Stimulated activated effector memory CD8-positive, alpha-beta T cell treated with anti-CD3 and anti-CD28 coated beads, Interleukin-12 subunit alpha, Interleukin-12 subunit beta, amount 100 ng/mL, for 72 hours (primary cell): ENCODE results near the gene TMEM185A.
A peak's percentile ranks its signal among the peaks of the same experiment; 100 is the strongest.
"Not testable (repeated sequence)": the region's sequence is repeated elsewhere in the genome, so short reads cannot be mapped to it uniquely, and the experiment has no call there.

Source experiments
- ATAC-seq: fragments of 150-1000 bp; cut with Tn5 transposase; 2 replicates; pipeline ENCODE4 v1.10.0; 2021
- DNase-seq, 2 donors: peaks; one replicate each; pipeline ENCODE4 v3.0.0; 2021 to 2022; ENCODE audit warnings: low spot score in 2 of 2
- H3K27ac Mint-ChIP-seq: one replicate; pipeline ENCODE4 v1.8.0; 2022; ENCODE audit warnings: mild to moderate bottlenecking, mixed read lengths
- H3K36me3 Mint-ChIP-seq: one replicate; pipeline ENCODE4 v1.8.0; 2022; ENCODE audit warnings: mild to moderate bottlenecking, mixed read lengths
- H3K4me1 Mint-ChIP-seq: one replicate; pipeline ENCODE4 v1.8.0; 2022; ENCODE audit warnings: mixed read lengths
- H3K4me3 Mint-ChIP-seq: one replicate; pipeline ENCODE4 v1.8.0; 2022; ENCODE audit warnings: mild to moderate bottlenecking, mixed read lengths
- H3K9me3 Mint-ChIP-seq: one replicate; pipeline ENCODE4 v1.8.0; 2022; ENCODE audit warnings: mixed read lengths

Gene TMEM185A

DNA sequence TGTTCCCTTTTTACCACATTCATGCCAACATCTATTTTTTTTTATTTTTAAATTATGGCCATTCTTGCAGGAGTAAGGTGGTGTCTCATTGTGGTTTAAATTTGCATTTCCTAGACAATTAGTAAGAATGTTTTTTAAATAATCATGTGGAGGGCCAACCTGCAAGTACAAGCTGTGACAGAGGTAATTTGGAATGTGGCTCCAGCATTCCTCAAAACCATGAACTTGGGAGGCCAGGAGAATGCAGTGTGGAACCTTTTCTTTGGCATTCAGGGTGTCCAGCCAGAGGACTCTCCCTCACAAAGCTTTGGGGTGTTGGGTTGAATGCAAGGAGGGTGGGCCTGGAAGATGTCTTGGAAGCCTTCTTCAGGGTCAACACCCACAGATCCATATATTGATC, 7.3 kb upstream of the TMEM185A start:
- H3K9me3 Mint-ChIP-seq = peaks cover 3% of the 10 kb centered on the region
- no peak overlapping the region for H3K4me3 Mint-ChIP-seq
- H3K36me3 Mint-ChIP-seq = no peaks in the 10 kb centered on the region
- DNase-seq (no peak), ATAC-seq (no peak)
- H3K27ac Mint-ChIP-seq = no peak overlapping the region
- H3K4me1 Mint-ChIP-seq = no peaks in the 10 kb centered on the region

DNA sequence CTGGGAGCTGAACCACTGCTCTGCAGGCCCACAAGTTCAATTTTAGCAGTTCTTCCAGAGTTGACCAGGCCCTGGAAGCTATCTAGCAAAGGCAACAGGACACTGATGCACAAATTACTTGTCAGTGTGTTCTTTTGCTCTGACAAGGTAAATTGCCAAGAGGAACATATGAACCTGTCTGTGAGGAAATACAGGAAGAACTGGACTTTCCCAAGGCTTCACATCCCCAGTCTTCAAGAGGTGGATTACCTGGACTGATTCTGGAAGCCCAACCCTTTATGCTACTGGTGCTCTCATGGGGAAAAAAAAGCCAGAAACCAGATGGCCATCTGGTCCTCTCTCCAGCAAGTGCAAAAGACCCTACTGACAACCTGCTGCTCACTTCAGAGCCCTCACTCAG, 1.9 kb upstream of the TMEM185A start:
- peaks cover 3% of the 10 kb centered on the region for H3K9me3 Mint-ChIP-seq
- H3K4me3 Mint-ChIP-seq = no peak overlapping the region
- H3K4me1 Mint-ChIP-seq = peaks cover 25% of the 10 kb centered on the region
- H3K27ac Mint-ChIP-seq = no peak overlapping the region
- H3K36me3 Mint-ChIP-seq = peaks cover 12% of the 10 kb centered on the region
- ATAC-seq (no peak), DNase-seq (no peak)

DNA sequence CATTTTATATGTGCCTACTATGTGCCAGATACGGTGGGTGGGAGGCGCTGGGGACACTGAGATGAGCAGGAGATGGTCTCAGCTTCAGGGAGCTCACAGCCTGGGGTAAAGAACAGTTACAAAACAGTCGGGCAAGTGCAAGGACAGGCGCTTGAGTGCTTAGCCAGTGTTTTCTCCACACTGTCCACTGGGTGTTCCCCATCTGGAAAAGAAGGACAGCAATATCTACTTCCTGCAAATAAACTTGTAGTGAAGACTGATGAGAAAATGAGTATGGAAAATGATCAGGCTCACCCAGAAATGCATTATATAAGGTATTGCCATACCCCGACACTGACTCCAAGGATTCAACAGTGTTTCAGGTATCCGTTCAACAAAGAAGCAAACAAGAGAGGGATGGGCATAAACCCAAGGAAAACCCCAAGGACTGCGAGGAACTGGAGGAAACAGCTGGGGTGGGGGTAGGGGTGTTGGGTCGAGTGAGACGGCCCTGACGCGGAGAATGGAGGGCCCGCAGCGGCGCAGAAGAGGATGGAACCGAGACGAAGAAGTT, 835 bp downstream of the TMEM185A start:
- H3K4me3 Mint-ChIP-seq = peak overlapping the region; percentile 87

DNA sequence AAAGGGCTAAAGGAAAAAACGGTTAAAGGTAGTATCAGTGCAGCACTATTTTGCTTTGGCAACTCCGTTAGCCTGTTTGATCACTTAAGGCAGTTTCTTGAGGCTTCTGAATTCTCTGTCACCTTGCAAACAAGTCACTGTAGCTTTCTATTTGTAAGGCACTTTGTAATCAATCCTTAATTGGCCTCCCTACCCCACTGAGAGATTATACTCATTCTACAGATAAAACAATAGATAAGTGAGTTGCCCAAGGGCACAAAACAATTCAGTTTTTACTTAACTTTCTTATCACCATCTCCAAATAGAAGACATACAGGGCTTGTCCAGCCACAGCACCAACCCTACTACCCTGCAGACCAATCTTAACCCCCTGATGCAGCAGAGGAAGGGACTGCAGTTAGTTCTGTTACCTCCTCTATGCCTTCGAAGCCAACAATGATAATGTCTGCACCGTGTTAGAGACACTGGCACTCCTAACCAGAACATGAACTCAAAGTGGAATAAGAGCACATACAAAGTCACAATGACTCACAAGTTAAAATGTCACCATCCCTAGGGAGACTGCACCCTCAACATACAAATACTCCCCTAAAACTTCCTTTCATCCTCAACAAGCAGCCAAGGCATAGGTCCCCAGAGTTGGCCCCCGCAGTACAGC, 1.7 kb downstream of the TMEM185A start:
- DNase-seq (no peak), ATAC-seq (no peak)
- Mint-ChIP-seq H3K9me3 (no peaks in the 10 kb centered on the region), H3K27ac (peak overlapping the region; percentile 90), H3K4me3 (peak overlapping the region; percentile 87), H3K36me3 (peaks cover 12% of the 10 kb centered on the region), H3K4me1 (peaks cover 41% of the 10 kb centered on the region)

More for the DNA sequence above, 835 bp downstream of the TMEM185A start:
- H3K4me1 Mint-ChIP-seq = peaks cover 41% of the 10 kb centered on the region
- ATAC-seq (no peak), DNase-seq (no peak)
- H3K36me3 Mint-ChIP-seq = peaks cover 12% of the 10 kb centered on the region
- peak overlapping the region; percentile 90 for H3K27ac Mint-ChIP-seq
- no peaks in the 10 kb centered on the region for H3K9me3 Mint-ChIP-seq

DNA sequence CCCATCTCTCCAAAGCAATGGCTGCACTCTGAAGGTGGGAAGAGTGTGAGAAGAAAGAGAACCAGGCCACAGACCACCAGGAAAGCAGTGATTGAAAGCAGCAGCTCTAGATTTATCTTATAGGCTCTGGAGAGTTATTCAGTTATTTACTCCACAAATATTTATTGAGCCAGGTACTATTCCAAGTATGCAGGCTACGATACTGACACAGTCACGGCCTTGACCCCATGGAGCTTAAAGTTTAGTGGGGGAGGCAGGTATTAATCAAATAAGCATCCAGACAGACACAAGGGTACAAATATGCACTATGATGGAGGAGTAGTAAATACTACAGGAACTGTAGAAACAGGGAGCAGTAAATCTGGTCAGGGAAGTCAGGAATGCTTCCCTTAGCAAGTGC, 2.8 kb downstream of the TMEM185A start:
- Mint-ChIP-seq H3K27ac (no peak overlapping the region), H3K4me1 (peaks cover 41% of the 10 kb centered on the region), H3K4me3 (no peak overlapping the region), H3K36me3 (peaks cover 12% of the 10 kb centered on the region), H3K9me3 (no peaks in the 10 kb centered on the region)
- ATAC-seq (no peak), DNase-seq (no peak)

DNA sequence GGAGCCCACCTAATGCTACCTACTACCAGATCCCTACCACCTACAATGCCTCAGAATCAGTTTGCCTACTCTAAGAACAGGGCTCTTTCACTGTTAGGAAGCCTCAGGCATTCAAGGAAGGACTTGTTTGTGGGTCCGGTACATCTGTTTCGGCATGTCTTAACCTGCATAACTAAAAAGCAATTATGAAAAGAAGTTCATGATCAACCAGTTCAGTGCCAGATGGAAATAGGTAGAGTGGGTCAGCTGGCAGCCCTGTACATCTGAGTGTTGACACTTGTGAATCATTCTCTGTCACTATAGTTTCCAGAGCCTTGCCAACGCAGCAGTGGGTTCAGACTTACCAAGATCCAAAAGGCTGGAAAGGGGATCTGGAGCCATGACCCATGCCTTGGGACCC, 3.3 kb downstream of the TMEM185A start:
- Mint-ChIP-seq H3K36me3 (peaks cover 12% of the 10 kb centered on the region), H3K9me3 (no peaks in the 10 kb centered on the region), H3K4me3 (no peak overlapping the region), H3K27ac (no peak overlapping the region), H3K4me1 (peaks cover 41% of the 10 kb centered on the region)
- ATAC-seq (no peak), DNase-seq (no peak)

DNA sequence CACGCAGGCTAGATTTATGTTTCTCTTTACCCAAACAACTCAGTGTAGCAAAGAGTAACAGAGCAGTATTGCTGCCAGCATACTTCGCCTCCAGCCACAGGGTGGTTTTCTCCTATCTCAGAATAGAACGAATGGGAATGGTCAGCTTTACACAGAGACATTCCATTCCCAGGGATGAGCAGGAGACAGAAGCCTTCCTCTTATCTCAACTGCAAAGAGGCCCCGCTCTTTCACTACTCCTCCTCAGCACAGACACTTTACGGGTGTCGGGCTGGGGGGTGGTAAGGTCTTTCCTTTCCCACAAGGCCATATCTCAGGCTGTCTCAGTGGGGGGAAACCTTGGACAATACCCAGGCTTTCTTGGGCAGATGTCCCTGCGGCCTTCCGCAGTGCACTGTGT, 4.8 kb downstream of the TMEM185A start:
- not testable (repeated sequence) for H3K36me3 Mint-ChIP-seq, H3K27ac Mint-ChIP-seq, DNase-seq, ATAC-seq, H3K9me3 Mint-ChIP-seq, H3K4me3 Mint-ChIP-seq
- peaks cover 36% of the 10 kb centered on the region for H3K4me1 Mint-ChIP-seq

DNA sequence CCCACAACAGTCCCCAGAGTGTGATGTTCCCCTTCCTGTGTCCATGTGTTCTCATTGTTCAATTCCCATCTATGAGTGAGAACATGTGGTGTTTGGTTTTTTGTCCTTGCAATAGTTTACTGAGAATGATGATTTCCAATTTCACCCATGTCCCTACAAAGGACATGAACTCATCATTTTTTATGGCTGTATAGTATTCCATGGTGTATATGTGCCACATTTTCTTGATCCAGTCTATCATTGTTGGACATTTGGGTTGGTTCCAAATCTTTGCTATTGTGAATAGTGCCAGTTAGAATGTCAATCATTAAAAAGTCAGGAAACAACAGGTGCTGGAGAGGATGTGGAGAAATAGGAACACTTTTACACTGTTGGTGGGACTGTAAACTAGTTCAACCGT, 11.9 kb downstream of the TMEM185A start:
- DNase-seq, H3K27ac Mint-ChIP-seq, H3K4me1 Mint-ChIP-seq, H3K9me3 Mint-ChIP-seq, ATAC-seq, H3K4me3 Mint-ChIP-seq, H3K36me3 Mint-ChIP-seq: not testable (repeated sequence)

DNA sequence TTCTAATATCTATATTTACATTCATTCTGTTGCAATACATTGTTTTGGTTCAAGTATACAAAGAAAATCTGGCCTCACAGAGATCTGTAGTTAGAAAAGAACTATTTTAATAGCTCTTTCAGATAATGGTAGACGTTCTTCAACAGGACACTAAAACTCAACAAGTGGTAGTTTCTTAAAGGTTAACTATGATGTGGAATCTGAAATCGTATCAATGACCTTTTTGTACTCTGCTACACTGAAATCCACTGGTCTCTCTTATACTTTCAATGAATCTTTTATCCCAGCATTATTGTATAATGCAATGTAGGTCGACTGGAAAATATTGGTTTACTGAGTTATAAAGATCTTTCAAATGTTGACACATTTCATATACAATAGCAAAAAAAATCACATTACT, 12.7 kb downstream of the TMEM185A start:
- no peaks in the 10 kb centered on the region for H3K36me3 Mint-ChIP-seq
- DNase-seq = no peak
- ATAC-seq = no peak
- no peaks in the 10 kb centered on the region for H3K9me3 Mint-ChIP-seq
- H3K27ac Mint-ChIP-seq = no peak overlapping the region
- H3K4me1 Mint-ChIP-seq = no peaks in the 10 kb centered on the region
- H3K4me3 Mint-ChIP-seq = no peak overlapping the region

DNA sequence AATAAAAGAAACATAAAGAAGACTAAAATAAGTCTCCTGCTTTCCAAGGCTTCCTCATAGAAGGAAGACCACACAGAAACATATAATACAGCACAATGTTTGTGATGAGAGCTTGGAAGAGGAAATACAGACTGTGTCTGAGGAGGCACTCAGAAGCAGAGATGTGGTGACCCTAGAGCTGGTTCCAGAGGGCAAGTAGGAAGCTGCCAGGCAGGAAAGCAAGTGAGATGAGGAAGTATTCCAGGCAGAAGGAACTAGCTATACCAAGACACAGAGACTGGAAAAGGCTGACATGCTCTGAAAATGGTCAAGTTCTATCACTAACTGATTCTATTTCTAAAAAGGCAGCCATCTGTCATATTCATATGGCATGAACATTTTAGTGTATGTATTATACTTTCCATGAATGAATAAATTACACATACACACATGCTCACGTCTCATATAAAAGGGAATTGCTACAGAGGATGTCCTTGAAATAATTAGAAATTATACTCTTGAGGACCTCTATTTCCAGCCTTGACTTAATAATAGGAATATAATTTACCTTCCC, 19.9 kb downstream of the TMEM185A start:
- Mint-ChIP-seq H3K36me3 (peaks cover 6% of the 10 kb centered on the region), H3K4me1 (peaks cover 8% of the 10 kb centered on the region), H3K9me3 (no peaks in the 10 kb centered on the region), H3K4me3 (no peak overlapping the region), H3K27ac (no peak overlapping the region)
- ATAC-seq (no peak), DNase-seq (no peak)

DNA sequence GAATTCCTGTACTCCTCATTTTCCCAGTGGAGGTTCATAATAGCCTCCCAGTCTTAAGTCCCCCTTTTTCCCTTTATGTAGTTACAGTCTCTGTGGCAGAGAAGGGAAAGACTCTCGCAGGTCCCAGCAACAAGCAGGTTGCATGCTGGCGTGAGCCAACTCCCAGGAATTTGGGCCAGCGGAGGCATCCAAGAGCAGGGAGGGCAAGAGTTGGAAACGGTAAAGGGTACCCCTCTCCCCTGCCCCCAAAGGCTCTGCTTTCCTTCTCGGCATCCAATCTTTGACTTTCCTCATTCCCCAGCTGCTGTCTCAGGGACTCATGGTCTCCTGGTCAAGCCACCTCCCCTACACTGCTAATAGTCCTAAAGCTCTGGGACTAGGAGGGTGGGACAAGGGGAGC, 21.1 kb downstream of the TMEM185A start:
- peaks cover 6% of the 10 kb centered on the region for H3K36me3 Mint-ChIP-seq
- DNase-seq (no peak), ATAC-seq (no peak)
- H3K27ac Mint-ChIP-seq = no peak overlapping the region
- H3K4me1 Mint-ChIP-seq = peaks cover 17% of the 10 kb centered on the region
- no peaks in the 10 kb centered on the region for H3K9me3 Mint-ChIP-seq
- no peak overlapping the region for H3K4me3 Mint-ChIP-seq

DNA sequence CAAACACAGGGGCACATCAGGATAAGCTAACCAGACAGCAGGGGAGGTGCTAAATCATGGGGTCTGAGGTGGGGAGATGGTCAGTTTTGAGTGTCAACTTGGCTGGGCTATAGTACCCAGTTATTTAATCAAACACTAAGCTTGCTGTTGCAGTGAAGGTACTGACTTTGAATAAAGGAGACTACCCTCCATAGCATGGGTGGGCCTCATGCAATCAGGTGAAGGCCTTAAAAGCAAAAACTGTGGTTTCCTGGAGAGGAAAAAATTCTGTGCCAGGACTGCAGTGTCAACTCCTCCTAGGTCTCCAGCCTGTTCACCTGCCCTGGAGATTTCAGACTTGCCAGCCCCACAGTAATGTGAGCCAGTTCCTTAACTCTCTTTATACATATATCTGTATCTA, 23.9 kb downstream of the TMEM185A start:
- peaks cover 18% of the 10 kb centered on the region for H3K4me1 Mint-ChIP-seq

DNA sequence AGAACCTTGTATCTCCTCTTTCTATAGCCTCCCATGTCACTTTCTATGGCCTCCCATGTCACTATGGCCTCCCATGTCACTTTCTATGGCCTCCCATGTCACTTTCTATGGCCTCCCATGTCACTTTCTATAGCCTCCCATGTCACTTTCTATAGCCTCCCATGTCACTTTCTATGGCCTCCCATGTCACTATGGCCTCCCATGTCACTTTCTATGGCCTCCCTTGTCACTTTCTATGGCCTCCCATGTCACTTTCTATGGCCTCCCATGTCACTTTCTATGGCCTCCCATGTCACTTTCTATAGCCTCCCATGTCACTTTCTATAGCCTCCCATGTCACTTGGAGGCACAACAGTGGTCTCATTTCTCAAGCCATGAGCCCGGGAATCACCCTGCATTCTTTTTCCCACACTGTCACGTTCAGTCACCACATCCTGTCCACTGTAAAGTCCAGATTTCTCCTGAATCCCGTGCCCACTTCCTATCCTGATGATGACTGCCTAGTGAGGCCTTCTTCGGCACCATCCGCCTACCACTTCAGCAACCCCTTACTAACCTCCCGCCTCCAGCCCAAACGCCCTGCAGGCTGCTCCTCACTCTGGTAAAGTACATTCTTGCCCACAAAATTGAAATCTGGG, 26.2 kb downstream of the TMEM185A start:
- ATAC-seq, H3K4me3 Mint-ChIP-seq: not testable (repeated sequence)
- peak overlapping the region; percentile 75 for H3K27ac Mint-ChIP-seq

More for the DNA sequence above, 23.9 kb downstream of the TMEM185A start:
- Mint-ChIP-seq H3K9me3 (no peaks in the 10 kb centered on the region), H3K4me3 (no peak overlapping the region), H3K36me3 (peaks cover 15% of the 10 kb centered on the region), H3K27ac (no peak overlapping the region)
- no peak for DNase-seq
- no peak for ATAC-seq

DNA sequence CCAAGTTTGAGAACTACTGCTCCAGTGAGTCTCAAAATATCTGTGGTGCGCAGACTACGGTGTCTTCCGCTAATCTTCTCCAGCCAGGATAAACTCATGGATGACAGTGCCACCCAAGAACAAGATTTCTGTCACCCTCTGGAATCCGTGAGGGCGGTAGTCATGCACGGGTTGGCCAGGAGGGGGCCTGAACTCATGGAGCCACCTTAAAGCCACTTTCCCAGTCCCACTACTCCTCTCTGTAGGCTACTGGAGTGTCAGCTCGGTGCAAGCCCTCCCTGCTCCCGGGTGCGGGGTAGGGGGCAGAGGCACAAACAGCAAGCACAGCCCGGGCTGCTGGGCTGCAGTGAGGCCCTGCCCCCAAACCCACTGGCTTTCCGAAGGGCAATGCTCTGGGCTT, 33.0 kb downstream of the TMEM185A start:
- peaks cover 19% of the 10 kb centered on the region for H3K36me3 Mint-ChIP-seq
- DNase-seq, H3K9me3 Mint-ChIP-seq, H3K4me3 Mint-ChIP-seq, ATAC-seq, H3K4me1 Mint-ChIP-seq, H3K27ac Mint-ChIP-seq: not testable (repeated sequence)

More for the DNA sequence above, 26.2 kb downstream of the TMEM185A start:
- not testable (repeated sequence) for DNase-seq, H3K9me3 Mint-ChIP-seq
- Mint-ChIP-seq H3K36me3 (peaks cover 20% of the 10 kb centered on the region), H3K4me1 (peaks cover 10% of the 10 kb centered on the region)

DNA sequence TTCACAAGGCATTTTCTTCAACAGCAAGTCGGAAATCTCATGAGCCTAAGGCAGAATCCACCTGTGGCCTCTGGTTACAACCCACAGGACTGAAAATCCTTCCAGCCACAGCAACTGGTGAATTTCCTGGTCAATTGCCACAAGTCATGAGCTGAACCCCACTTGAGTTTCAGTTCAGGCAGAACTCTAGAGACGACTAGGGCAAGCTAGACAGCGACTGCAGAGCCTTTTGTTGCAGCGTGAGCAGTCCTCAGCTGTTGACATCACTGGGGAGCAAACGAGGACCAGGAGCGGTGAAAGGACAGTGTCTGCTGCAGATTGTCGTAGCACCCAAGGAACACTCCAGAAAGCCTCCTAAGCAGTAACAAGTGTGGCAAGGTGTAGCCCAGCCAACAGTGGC, 35.6 kb downstream of the TMEM185A start:
- H3K27ac Mint-ChIP-seq, DNase-seq, H3K9me3 Mint-ChIP-seq, H3K4me3 Mint-ChIP-seq, H3K4me1 Mint-ChIP-seq, ATAC-seq, H3K36me3 Mint-ChIP-seq: not testable (repeated sequence)

DNA sequence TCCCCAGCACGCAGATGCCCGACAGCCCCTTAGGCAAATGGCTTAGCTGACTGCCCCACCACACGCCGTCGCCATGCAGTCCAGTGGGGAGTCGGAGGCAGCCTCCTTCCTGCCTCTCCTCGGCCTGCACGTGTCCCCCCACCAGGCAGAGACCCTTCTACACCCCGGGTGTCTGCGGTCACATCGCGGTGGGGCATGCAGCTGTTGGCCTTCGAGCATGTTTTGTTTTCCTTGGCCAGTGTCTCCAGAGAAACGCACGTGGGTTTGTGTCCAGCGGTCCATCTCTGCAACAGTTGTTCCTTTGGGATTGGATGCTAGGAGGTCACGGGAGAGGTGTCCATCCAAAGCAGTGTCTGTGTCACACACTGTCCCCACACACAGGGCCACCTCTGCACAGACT, 36.4 kb downstream of the TMEM185A start, which contains the start of gene HSFX2:
HSFX2 (minus strand) TSS at position 101 of the 400 bp plus-strand sequence. CDS start 614 bp downstream, outside the sequence.
- not testable (repeated sequence) for H3K27ac Mint-ChIP-seq, H3K36me3 Mint-ChIP-seq, ATAC-seq, H3K9me3 Mint-ChIP-seq, H3K4me3 Mint-ChIP-seq, DNase-seq, H3K4me1 Mint-ChIP-seq
